Activated naive CD8-positive, alpha-beta T cell treated with anti-CD3 and anti-CD28 coated beads for 36 hours (primary cell): ENCODE measurements around the gene VCP. TPM values are rescaled to one million over a fixed set of nuclear protein-coding genes. Genes with fewer than 3 reads are reported as not detected.
"Not testable (repeated sequence)": the region's sequence is repeated elsewhere in the genome, so short reads cannot be mapped to it uniquely, and the experiment has no call there.

Source experiments
- DNase-seq: peaks from one replicate; pipeline ENCODE4 v3.0.0; 2021
- H3K27ac Mint-ChIP-seq: one replicate; pipeline ENCODE4 v1.8.0; 2022; ENCODE audit warnings: mild to moderate bottlenecking, moderate library complexity, mixed read lengths
- H3K27me3 Mint-ChIP-seq: one replicate; pipeline ENCODE4 v1.8.0; 2022; ENCODE audit warnings: mild to moderate bottlenecking, mixed read lengths
- H3K36me3 Mint-ChIP-seq: one replicate; pipeline ENCODE4 v1.8.0; 2021; ENCODE audit warnings: mild to moderate bottlenecking, mixed read lengths
- H3K4me1 Mint-ChIP-seq: one replicate; pipeline ENCODE4 v1.8.0; 2021; ENCODE audit warnings: mixed read lengths
- H3K4me3 Mint-ChIP-seq: one replicate; pipeline ENCODE4 v1.8.0; 2022; ENCODE audit warnings: mild to moderate bottlenecking, moderate library complexity, mixed read lengths
- H3K9me3 Mint-ChIP-seq: one replicate; pipeline ENCODE4 v1.8.0; 2022; ENCODE audit warnings: mixed read lengths
- total RNA-seq, 2 experiments: library from RNA; stranded (reverse); gene quantifications; one replicate each; pipeline ENCODE4 v1.2.3, GENCODE V29; 2021

The VCP gene
- total RNA-seq, 2 experiments from 2014 or later, result 264 to 289 TPM

DNA sequence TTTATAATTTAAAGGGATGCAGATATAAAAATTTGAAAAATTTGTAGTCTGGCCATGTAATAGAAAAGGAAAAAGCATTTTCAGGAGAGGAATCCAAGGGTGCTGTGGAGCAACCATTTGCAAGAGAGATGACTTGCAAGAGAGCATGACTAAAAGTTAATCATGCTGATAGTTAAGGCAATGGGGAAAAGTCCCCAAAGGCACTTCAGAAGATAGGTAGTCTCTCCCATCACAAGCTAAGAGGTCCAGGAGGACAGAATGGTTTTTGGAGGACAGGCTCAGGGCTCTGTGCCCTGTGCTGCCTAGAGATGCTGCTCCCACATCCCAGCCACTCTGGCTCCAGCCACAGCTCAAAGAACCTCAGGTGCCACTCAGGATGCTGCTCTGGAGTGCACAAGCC lies 44.1 kb downstream of the VCP start:
- Mint-ChIP-seq H3K4me1 (peaks cover 3% of the 10 kb centered on the region), H3K36me3 (peaks cover 8% of the 10 kb centered on the region), H3K27ac (no peak overlapping the region), H3K27me3 (no peaks in the 10 kb centered on the region), H3K4me3 (no peak overlapping the region), H3K9me3 (no peaks in the 10 kb centered on the region)
- no peak for DNase-seq

DNA sequence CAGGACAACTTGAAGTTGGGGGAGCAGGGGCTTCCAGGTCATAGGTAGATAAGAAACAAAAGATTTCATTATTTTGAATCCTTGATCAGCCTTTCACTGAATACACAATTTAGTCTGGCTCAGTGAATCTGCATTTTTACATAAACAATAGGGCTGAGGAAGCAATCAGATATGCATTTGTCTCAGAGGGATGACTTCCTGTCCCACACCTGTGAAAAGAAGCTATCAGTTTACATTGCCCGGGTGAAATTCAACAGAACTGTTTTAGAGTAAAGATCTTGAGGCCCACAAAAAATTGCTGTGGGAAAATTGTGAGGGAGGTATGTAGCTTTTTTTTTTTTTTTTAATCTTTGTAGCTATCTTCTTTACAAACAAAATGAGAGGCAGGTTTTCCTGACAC lies 44.6 kb downstream of the VCP start:
- Mint-ChIP-seq H3K36me3 (peaks cover 9% of the 10 kb centered on the region), H3K4me1 (peaks cover 4% of the 10 kb centered on the region), H3K27me3 (no peaks in the 10 kb centered on the region), H3K4me3 (no peak overlapping the region), H3K9me3 (no peaks in the 10 kb centered on the region), H3K27ac (no peak overlapping the region)
- DNase-seq, result no peak

DNA sequence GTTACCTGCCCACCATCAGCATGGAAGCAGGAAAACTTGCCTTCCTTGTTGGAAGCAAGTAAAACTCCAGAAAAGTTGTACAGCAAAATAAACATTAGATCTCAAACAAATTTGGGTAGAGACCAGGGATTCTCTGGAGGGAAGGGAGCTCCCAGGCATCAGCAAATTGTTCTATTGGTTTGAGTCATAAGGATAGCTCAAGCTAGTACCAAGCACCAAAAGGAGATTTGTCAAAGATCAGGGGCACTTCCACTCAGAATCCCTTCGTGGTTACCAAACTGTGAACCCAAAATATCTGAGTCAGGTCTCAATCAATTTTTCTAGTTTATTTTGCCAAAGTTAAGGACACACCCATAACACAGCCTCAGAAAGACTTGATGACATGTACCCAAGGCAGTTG lies 45.1 kb downstream of the VCP start:
- H3K27me3 Mint-ChIP-seq, result no peaks in the 10 kb centered on the region
- no peak overlapping the region for H3K27ac Mint-ChIP-seq
- no peak overlapping the region for H3K4me3 Mint-ChIP-seq
- peaks cover 4% of the 10 kb centered on the region for H3K4me1 Mint-ChIP-seq
- H3K36me3 Mint-ChIP-seq, result peaks cover 9% of the 10 kb centered on the region
- DNase-seq, result no peak
- H3K9me3 Mint-ChIP-seq, result no peaks in the 10 kb centered on the region

DNA sequence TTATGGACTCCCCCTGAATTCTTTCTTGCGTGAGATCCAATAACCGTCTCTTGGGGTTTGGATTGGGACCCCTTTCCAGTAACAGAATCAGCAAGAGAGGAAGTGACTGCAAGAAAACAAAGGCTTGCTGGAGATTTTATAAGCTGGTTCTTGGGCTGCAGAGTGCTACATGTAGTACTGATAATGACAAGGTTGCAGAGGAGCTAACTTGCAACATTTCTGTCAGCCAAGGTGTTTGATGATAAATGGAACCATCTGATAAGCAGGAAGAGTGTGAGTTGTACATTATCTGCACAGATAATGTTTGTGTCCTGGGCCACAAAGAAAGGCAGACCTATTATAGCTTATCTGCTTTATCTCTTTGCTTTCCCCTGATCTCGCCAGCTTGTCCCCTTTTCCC lies 45.8 kb downstream of the VCP start:
- Mint-ChIP-seq H3K4me1 (peaks cover 4% of the 10 kb centered on the region), H3K4me3 (no peak overlapping the region), H3K27ac (no peak overlapping the region), H3K9me3 (no peaks in the 10 kb centered on the region), H3K27me3 (no peaks in the 10 kb centered on the region), H3K36me3 (peaks cover 10% of the 10 kb centered on the region)
- DNase-seq, result no peak

DNA sequence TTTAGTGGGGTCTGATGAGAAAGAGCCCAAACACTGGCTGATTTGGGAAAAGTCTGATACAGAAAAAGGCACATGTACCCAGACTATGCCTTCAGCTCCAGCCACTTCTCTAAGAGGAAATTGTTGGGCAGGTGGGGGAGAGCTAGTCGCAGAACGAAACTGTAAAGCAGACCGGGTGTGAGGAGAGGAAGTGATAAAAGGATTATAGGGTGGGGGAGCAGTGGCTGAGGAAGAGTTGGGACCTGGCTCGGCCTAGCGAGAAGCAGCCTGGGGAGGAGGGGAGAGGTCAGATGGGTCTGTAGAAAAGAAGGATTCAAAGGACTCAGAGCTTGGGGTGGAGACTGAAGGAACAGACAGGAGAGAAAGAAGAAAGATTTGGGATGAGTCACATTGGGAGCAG lies 49.0 kb downstream of the VCP start:
- H3K36me3 Mint-ChIP-seq, result peaks cover 12% of the 10 kb centered on the region
- DNase-seq, H3K27me3 Mint-ChIP-seq, H3K4me1 Mint-ChIP-seq, H3K9me3 Mint-ChIP-seq, H3K4me3 Mint-ChIP-seq: not testable (repeated sequence)
- peak overlapping the region; percentile 0 for H3K27ac Mint-ChIP-seq

DNA sequence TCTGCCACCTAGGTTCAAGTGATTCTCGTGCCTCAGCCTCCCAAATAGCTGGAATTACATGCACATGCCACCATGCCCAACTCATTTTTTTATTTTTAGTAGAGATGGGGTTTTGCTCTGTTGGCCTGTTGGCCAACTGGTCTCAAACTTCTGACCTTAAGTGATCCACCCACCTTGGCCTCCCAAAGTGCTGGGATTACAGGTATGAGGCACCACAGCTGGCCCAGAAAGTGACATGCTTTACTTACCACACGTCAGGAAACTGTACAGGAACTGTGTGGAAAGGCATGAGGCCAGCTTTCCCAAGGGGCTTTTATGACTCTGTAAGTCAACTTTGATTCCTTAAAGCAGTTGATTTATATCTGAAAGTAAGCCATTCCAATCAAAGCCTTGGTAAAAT lies 57.9 kb downstream of the VCP start:
- Mint-ChIP-seq H3K9me3 (peaks cover 12% of the 10 kb centered on the region), H3K27ac (no peak overlapping the region), H3K36me3 (peaks cover 18% of the 10 kb centered on the region), H3K4me3 (no peak overlapping the region), H3K27me3 (no peaks in the 10 kb centered on the region), H3K4me1 (peaks cover 2% of the 10 kb centered on the region)
- DNase-seq, result no peak

DNA sequence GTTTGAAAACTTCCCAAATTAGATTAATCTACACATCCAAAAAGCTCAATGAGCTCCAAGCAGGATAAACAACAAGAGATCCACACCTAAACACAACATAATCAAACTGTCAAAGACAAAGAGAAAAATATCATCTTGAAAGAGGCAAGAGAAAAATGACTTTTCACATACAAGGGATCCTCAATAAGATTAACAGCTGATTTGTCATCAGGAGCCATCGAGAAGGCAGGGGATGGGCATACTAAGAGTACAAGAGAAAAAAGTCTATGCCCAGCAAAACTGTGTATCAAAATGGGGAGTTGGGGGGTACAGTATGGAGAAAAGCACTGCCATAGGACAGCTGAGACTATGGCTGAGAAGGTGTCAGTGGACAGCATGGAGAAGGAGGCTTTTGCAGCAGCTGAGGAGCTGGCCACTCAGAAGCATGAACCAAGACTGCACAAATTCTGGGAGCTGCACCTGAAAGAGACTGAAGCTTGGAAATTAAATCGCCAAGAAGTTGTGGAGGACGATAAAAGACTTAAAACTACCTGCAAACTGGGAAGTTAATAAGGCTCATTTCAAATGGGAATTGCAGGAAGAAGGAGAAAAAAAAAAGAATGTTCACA lies 62.0 kb downstream of the VCP start:
- H3K9me3 Mint-ChIP-seq, result peaks cover 12% of the 10 kb centered on the region
- no peak overlapping the region for H3K4me3 Mint-ChIP-seq
- no peak for DNase-seq
- peaks cover 22% of the 10 kb centered on the region for H3K36me3 Mint-ChIP-seq
- H3K4me1 Mint-ChIP-seq, result peaks cover 2% of the 10 kb centered on the region
- H3K27me3 Mint-ChIP-seq, result no peaks in the 10 kb centered on the region
- H3K27ac Mint-ChIP-seq, result no peak overlapping the region

Other genes starting within 250 kb of the VCP start
- gene PHF24, start 114.3 kb downstream of the VCP start, total RNA-seq, result under 1 TPM; 0.23 to 0.30 TPM
- 1 to 10 TPM; 7.6 to 8.1 TPM for gene DNAJB5, start 82.9 kb downstream of the VCP start, total RNA-seq
- gene FANCG, start 7.3 kb upstream of the VCP start, total RNA-seq, result 100 to 1,000 TPM in 1 of 2 experiments, 10 to 100 TPM in 1; 92.8 to 113 TPM
- gene PIGO, start 24.0 kb upstream of the VCP start, total RNA-seq, result 10 to 100 TPM; 24.3 to 25.4 TPM
- 100 to 1,000 TPM; 260 to 271 TPM for gene STOML2, start 30.5 kb upstream of the VCP start, total RNA-seq
- 1 to 10 TPM; 3.8 to 4.1 TPM for gene ATOSB, start 43.2 kb upstream of the VCP start, total RNA-seq
- 1 to 10 TPM; 2.5 to 3.7 TPM for gene UNC13B, start 89.4 kb upstream of the VCP start, total RNA-seq